Measurements from ENCODE around the gene TBPL1. TPM values are rescaled to one million over a fixed set of nuclear protein-coding genes. Genes with fewer than 3 reads are reported as not detected.
"Not testable (repeated sequence)": the region's sequence is repeated elsewhere in the genome, so short reads cannot be mapped to it uniquely, and the experiment has no call there.

TBPL1 gene
- total RNA-seq, 1 donor from 2014 or later = 24.5 TPM

- DNase-seq (ENCODE audit: low spot score) = no peak
These were observed 801 bp downstream of the TBPL1 start for GRCh38 chr6:133953634-133954415.

- no peak for DNase-seq (ENCODE audit: low spot score)
These were observed 1.9 kb downstream of the TBPL1 start for GRCh38 chr6:133954657-133955576.

GRCh38 chr6:133955582-133956415 is 2.8 kb downstream of the TBPL1 start:
- DNase-seq (ENCODE audit: low spot score) = no peak

GRCh38 chr6:133956416-133957049 is 3.5 kb downstream of the TBPL1 start:
- DNase-seq (ENCODE audit: low spot score) = no peak

- no peak for DNase-seq (ENCODE audit: low spot score)
These were observed 4.2 kb downstream of the TBPL1 start for GRCh38 chr6:133957227-133957626.

- DNase-seq (ENCODE audit: low spot score) = no peak
These were observed 4.8 kb downstream of the TBPL1 start for GRCh38 chr6:133957780-133958242.

GRCh38 chr6:133958791-133959190 is 5.8 kb downstream of the TBPL1 start:
- no peak for DNase-seq (ENCODE audit: low spot score)

GRCh38 chr6:133959667-133960368 is 6.8 kb downstream of the TBPL1 start:
- no peak for DNase-seq (ENCODE audit: low spot score)

- no peak for DNase-seq (ENCODE audit: low spot score)
These were observed 8.8 kb downstream of the TBPL1 start for GRCh38 chr6:133961831-133962230.

- DNase-seq (ENCODE audit: low spot score) = no peak
These were observed 11.0 kb downstream of the TBPL1 start for GRCh38 chr6:133964052-133964451.

- DNase-seq (ENCODE audit: low spot score) = no peak
These were observed 11.7 kb downstream of the TBPL1 start for GRCh38 chr6:133964702-133965101.

- DNase-seq (ENCODE audit: low spot score) = no peak
These were observed 12.9 kb downstream of the TBPL1 start for GRCh38 chr6:133965817-133966360.

- no peak for DNase-seq (ENCODE audit: low spot score)
These were observed 13.8 kb downstream of the TBPL1 start for GRCh38 chr6:133966654-133967329.

- DNase-seq (ENCODE audit: low spot score) = no peak
These were observed 14.3 kb downstream of the TBPL1 start for GRCh38 chr6:133967347-133967746.

- DNase-seq (ENCODE audit: low spot score) = not testable (repeated sequence)
These were observed 14.8 kb downstream of the TBPL1 start for GRCh38 chr6:133967835-133968234.

- DNase-seq (ENCODE audit: low spot score) = no peak
These were observed 16.4 kb downstream of the TBPL1 start for GRCh38 chr6:133969285-133969920.

GRCh38 chr6:133969921-133970295 is 16.9 kb downstream of the TBPL1 start:
- DNase-seq (ENCODE audit: low spot score) = no peak

GRCh38 chr6:133971861-133972260 is 18.8 kb downstream of the TBPL1 start:
- DNase-seq (ENCODE audit: low spot score) = no peak

- no peak for DNase-seq (ENCODE audit: low spot score)
These were observed 19.4 kb downstream of the TBPL1 start for GRCh38 chr6:133972388-133972787.
